HUDEP-2 (cell line): ENCODE results near the gene PWWP2B.
A peak's percentile ranks its signal among the peaks of the same experiment; 100 is the strongest.

ENCODE experiments used
- DNase-seq, 76 experiments: peaks; one replicate each; lab custom pipeline; 2025; ENCODE audit not compliant: unreplicated experiment in 76 of 76; lab: John Stamatoyannopoulos, UW

PWWP2B gene

GRCh38 chr10:132454296-132455198 is 57.5 kb downstream of the PWWP2B start:
- DNase-seq = no peak

- DNase-seq = no peak
Observed at GRCh38 chr10:132455441-132455971, 58.5 kb downstream of the PWWP2B start.

GRCh38 chr10:132455986-132456847 is 59.2 kb downstream of the PWWP2B start:
- no peak for DNase-seq

- no peak for DNase-seq
Observed at GRCh38 chr10:132456881-132457280, 59.9 kb downstream of the PWWP2B start.

- no peak for DNase-seq
Observed at GRCh38 chr10:132457328-132458070, 60.5 kb downstream of the PWWP2B start.

- DNase-seq = no peak
Observed at GRCh38 chr10:132458071-132458585, 61.1 kb downstream of the PWWP2B start.

GRCh38 chr10:132458586-132459300 is 61.7 kb downstream of the PWWP2B start:
- DNase-seq = peak in 18 of 76 experiments; percentile 4 to 39 (median 16)

GRCh38 chr10:132459301-132460003 is 62.5 kb downstream of the PWWP2B start:
- no peak for DNase-seq

GRCh38 chr10:132460071-132460470 is 63.1 kb downstream of the PWWP2B start:
- DNase-seq = no peak

GRCh38 chr10:132460691-132461090 is 63.7 kb downstream of the PWWP2B start:
- DNase-seq = no peak

GRCh38 chr10:132461103-132461682 is 64.2 kb downstream of the PWWP2B start:
- DNase-seq = no peak

- no peak for DNase-seq
Observed at GRCh38 chr10:132461683-132462231, 64.8 kb downstream of the PWWP2B start.

- no peak for DNase-seq
Observed at GRCh38 chr10:132462463-132463332, 65.7 kb downstream of the PWWP2B start.

- no peak for DNase-seq
Observed at GRCh38 chr10:132463333-132464255, 66.6 kb downstream of the PWWP2B start.

- DNase-seq = no peak
Observed at GRCh38 chr10:132464256-132465192, 67.5 kb downstream of the PWWP2B start.
